ENCODE measurements around the gene SFTA2.

SFTA2 gene

DNA sequence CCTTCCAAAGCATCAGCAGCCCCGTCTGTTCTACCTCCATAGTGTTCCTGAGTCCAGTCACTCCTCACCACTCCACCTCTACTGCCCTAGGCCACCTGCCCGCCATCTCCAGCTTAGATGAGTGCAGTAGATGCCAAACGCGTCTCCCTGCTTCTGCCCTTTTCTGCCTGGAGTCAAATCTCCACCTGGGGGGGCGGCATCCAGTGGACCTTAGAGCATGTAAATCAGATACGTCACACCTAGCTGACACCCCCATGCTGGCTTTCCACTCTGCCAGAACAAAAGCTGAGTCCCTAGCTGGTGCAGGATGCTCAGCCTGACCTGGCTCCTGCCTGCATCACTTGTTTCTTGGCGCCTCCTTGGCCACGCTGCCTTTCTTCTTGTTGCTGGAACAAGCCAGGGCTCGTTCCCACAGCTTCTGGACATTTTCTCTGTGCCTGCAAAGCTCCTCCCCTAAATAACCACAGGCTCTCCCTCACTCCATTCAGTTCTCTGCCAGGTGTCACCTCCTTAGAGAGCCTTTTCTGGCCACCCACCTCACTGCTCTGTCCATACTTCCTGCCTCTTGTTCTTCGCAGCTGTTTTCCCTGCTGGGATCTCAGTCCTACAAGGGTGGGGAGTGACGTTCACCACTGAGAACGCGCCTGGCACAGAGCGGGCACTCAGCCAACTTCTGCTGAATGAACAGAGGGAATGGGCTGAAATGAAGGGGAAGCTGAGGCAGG is 41.9 kb downstream of the SFTA2 start:
- DNase-seq, result no peak

- no peak for DNase-seq
Measured at GRCh38 chr6:30889496-30889885, 42.5 kb downstream of the SFTA2 start.

- DNase-seq, result no peak
Measured at GRCh38 chr6:30888816-30889495, 43.0 kb downstream of the SFTA2 start.

GRCh38 chr6:30887901-30888815 is 43.8 kb downstream of the SFTA2 start:
- DNase-seq, result no peak

DNA sequence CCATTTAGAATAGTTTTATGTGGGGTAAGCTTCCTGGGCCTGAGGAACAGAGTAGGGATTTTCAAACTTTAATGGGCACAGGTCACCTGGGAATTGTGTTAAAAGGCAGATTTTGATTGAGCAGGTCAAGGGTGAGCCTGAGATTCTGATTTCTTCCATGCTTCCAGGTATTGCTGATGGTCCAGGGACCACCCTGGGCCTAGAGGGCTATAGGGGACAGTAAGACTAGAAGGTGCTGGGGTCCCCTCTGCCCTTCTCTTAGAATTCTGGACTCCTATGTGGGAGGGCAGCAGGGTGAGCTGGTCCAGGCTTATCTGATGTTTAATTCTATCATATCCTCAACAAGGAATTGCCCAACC is 45.1 kb downstream of the SFTA2 start:
- DNase-seq, result no peak

GRCh38 chr6:30885999-30886896 is 45.7 kb downstream of the SFTA2 start:
- DNase-seq, result no peak

- DNase-seq, result no peak
Measured at GRCh38 chr6:30885481-30885998, 46.4 kb downstream of the SFTA2 start.

GRCh38 chr6:30884521-30885480 is 47.2 kb downstream of the SFTA2 start:
- DNase-seq, result no peak

- DNase-seq, result peak in 2 of 4 experiments; percentile 19 to 22
Measured at GRCh38 chr6:30883685-30884520, 48.1 kb downstream of the SFTA2 start, which contains the start of gene DDR1. Gene DDR1, plus strand, starts transcription at chr6:30884519. Its CDS starts 4,211 bp downstream, at chr6:30888730.

DNA sequence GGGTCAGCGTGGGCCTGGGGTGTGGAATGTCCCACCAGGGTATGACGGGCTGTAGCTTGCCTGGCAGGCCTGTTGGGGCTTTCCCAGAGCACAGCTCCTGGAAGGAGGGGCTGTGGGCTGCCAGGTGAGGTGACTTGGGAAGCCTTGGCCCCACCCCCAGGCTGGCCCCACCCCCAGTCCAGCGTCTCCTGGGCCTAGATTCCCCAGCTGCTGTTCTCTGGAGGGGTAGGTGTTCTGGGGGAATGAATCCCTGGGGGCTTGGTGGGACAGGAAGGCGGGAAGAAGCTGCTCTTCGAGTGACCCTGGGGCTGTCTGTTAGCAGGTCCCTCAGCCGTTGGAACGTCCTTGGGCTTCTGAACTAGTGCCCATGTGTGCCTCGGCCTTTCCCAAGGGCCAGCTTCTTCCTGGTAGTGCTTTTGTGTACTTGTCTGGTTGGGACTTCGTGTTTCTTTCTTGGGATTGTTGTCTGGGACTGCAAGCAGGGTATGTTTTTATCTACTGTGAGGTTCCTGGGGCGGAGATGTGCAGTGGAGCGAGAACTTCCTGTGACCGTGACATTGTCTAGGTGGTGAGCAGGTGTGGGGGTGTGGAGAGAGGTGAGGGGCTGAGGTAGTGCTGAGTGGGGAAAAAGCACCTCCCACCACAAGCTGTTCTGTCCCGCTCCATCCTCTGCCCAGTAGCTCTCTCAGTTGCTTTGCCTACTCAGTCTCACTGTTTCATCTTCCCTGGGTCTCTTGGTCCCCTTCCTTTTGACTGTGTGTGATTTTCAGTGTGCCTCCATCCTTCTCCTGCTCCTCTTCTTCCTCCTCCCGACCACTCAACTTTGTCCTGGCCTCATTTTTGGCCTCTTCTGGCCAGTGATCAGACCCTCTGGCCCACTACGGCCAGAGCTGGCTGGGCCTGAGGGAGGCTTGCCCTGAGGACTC is 48.9 kb downstream of the SFTA2 start:
- DNase-seq, result no peak

DNA sequence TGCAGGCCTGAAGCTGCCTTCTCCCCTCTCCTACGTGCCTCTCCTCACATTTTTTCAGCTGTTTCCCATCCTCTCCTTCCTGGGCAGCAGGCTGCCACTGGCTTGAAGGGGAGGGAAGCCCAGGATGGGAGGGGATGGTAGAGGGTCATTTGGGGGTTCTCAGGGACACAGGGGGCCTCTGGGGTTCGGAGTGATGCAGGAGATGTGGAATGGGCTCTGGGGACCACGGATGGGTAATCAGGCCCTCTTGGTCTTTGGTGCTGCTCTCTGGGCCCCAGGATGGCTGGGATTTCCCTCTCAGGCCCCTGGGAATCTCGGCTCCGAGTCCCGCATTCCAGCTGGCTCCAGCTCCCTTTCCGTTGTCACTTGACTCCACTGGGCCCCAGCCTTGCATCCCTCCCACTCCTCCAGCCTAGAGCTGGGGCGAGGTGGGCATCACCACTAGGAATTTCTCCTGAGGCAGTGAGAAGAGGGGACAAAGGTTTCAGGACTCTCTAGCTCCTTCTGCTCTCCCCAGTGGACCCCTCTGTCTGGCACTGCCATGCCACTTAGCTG is 49.7 kb downstream of the SFTA2 start:
- DNase-seq, result no peak

DNA sequence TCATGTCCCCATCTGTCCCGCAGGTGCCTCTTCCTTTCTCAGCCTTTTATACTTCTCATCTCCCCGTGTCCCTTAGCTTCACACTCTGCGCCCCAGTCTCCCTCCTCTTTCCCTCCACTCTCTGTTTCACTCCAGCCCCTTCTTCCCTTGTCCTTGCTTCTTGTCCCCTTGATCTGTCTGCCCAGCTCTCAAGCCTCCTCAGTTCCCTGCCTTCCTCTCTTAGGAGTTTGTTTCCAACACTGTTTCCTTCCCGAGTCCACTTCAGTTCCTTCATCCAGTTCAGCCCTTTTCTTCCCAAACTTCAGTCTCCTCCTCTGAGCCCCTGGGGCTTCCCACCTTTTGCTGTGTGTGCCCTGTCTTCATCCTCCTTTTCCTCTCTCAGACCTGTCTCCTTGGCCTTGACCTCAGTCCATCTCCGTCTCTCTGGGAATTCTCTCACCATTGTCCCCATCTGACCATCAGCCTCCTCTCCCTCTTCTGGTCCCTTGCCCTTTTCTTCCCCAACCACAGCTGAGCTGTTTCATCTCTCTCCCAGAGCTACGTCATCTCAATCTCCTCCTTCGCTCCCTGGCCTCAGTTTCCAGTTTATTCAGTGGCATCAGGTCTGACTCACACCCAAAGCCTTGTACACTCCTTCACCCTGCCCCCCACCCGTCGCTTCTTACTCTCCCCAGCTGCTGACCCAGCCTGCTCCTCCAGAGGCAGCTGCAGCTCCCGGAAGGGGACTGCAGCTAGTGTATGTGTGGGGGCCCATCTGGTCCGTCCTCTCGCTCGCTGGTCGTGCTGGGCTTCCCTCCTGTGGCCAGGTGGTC is 50.4 kb downstream of the SFTA2 start:
- no peak for DNase-seq

All from activated CD4-positive, CD25-positive, alpha-beta regulatory T cell (primary cell).